Measurements from ENCODE around the gene MIX23. TPM values are rescaled to one million over a fixed set of nuclear protein-coding genes. Genes with fewer than 3 reads are reported as not detected.

The MIX23 gene
- total RNA-seq, 6 experiments from 2014 or later: 21.3 to 36.0 (median 27.1) TPM

DNA sequence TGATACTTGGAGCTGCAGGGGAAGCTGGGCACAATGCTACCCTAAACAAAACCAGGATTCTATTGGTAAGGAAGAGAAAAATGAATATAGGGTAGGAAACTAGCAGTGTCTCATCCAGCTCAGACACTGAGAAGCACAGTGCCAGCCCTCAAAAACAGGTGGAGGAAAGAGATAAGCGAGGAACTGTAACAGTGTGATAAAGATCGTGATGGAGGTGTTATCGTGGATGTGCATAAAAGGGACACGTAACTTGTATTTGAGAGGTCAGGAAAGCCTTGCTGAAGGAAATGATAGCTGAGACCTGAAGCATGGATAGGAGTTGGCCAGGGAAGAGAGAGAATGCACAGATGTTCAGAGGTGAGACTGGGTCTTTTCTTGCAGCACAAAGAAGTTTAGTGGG is 27.4 kb downstream of the MIX23 start:
- WGBS (ENCODE audit: insufficient coverage, low coverage, low lambda C conversion rate, missing lambda C conversion rate): 60% methylated on average over 4 of the region's 4 CpGs
- no peak overlapping the region for H3K4me3 ChIP-seq
- no peak for ATAC-seq
- intact Hi-C loops (cut with DNase I): no loop called here
- no peak overlapping the region for H3K27ac ChIP-seq
- no peaks in the 10 kb centered on the region for H3K27me3 ChIP-seq
- H3K36me3 ChIP-seq: peaks cover 0 to 5% (median 2%) of the 10 kb centered on the region in 4 donors
- no peaks in the 10 kb centered on the region for H3K9me3 ChIP-seq
- no peak for DNase-seq
- H3K4me1 ChIP-seq: peaks cover 0 to 14% (median 0%) of the 10 kb centered on the region in 4 donors
- TF ChIP-seq POLR2A (IDR thresholded peaks at IDR 0.05): no peak
- no peak for TF ChIP-seq CTCF (IDR thresholded peaks at IDR 0.05)

DNA sequence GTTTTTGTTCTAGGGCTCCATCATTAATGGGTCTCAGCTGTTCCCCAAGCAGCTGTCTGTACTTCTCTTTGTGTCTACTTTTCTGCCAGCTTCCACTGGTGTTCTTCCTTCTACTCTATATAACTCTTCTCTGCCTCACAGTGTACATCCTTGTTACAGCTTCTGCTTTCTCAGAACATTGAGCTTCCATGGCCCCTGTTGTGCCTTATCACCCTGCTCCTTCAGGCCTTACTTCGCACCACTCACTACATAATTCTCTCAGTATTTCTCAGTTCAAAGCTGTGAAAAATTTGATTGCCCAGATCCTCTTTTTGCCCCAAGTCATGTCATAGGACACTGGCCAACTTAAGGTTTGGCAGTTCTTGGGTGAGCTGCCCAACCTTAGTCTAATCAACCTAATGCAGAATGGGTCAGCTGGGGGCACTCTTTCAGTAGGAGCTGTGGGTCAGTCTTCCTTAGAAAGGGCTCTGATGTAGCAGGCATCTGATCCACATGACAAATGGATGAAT is 29.1 kb downstream of the MIX23 start:
- no peaks in the 10 kb centered on the region for H3K27me3 ChIP-seq
- TF ChIP-seq POLR2A (IDR thresholded peaks at IDR 0.05): no peak
- TF ChIP-seq CTCF (IDR thresholded peaks at IDR 0.05): no peak
- peaks cover 0 to 14% (median 0%) of the 10 kb centered on the region in 4 donors for H3K4me1 ChIP-seq
- H3K4me3 ChIP-seq: no peak overlapping the region
- H3K27ac ChIP-seq: no peak overlapping the region
- no peaks in the 10 kb centered on the region for H3K9me3 ChIP-seq
- DNase-seq: no peak
- peaks cover 0 to 4% (median 2%) of the 10 kb centered on the region in 4 donors for H3K36me3 ChIP-seq
- WGBS (ENCODE audit: insufficient coverage, low coverage, low lambda C conversion rate, missing lambda C conversion rate): 100% methylated on average over 1 of the region's 1 CpG
- ATAC-seq: no peak
- intact Hi-C loops (cut with DNase I): no loop called here

DNA sequence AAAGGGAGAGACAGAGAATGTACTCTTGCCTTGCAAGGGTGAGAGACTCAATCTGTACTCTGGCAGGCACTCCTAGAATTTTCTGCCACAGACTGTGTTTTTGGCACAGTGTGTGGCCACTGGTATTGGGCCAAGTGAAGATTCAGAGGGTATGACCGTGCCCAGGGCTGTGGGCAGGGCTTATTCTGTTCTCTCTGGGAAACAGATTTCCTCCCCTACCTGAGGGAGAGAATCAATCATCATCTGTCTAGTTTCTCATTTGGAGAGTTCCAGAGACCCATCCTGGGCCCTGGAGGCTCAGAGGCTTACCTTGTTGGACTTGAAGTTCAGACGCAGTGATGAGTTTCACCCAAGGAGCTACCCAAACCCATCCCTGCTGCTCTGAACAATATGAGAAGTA is 29.8 kb downstream of the MIX23 start:
- DNase-seq: peak; percentile 76 to 84 (median 76)

GRCh38 chr3:122351612-122352011 is 31.4 kb downstream of the MIX23 start:
- intact Hi-C loops (cut with DNase I): no loop called here
- H3K36me3 ChIP-seq: no peaks in the 10 kb centered on the region
- H3K27me3 ChIP-seq: no peaks in the 10 kb centered on the region
- no peak overlapping the region for H3K4me3 ChIP-seq
- no peak overlapping the region for H3K27ac ChIP-seq
- ATAC-seq (no peak), DNase-seq (no peak)
- H3K4me1 ChIP-seq: peaks cover 0 to 13% (median 0%) of the 10 kb centered on the region in 4 donors
- TF ChIP-seq CTCF (IDR thresholded peaks at IDR 0.05): no peak
- no peak for TF ChIP-seq POLR2A (IDR thresholded peaks at IDR 0.05)
- H3K9me3 ChIP-seq: no peaks in the 10 kb centered on the region
- no CpG with 5 or more reads among the region's 4 CpGs for WGBS (ENCODE audit: insufficient coverage, low coverage, low lambda C conversion rate, missing lambda C conversion rate)

More for the DNA sequence above, 29.8 kb downstream of the MIX23 start:
- H3K9me3 ChIP-seq: no peaks in the 10 kb centered on the region
- no peak overlapping the region for H3K4me3 ChIP-seq
- H3K27ac ChIP-seq: peak overlapping the region in 1 of 3 donors; percentile 22
- H3K4me1 ChIP-seq: peaks cover 0 to 14% (median 0%) of the 10 kb centered on the region in 4 donors
- TF ChIP-seq CTCF (IDR thresholded peaks at IDR 0.05) (no peak), POLR2A (IDR thresholded peaks at IDR 0.05) (no peak)
- intact Hi-C loops (cut with DNase I): no loop called here
- peak; percentile 93 to 95 (median 94) for ATAC-seq
- WGBS (ENCODE audit: insufficient coverage, low coverage, low lambda C conversion rate, missing lambda C conversion rate): no CpG with 5 or more reads among the region's 2 CpGs
- no peaks in the 10 kb centered on the region for H3K36me3 ChIP-seq
- H3K27me3 ChIP-seq: no peaks in the 10 kb centered on the region
